Femur (tissue), 1 donor: ENCODE results near the gene OBP2A.

ENCODE experiments used
- DNase-seq: peaks from one replicate; pipeline ENCODE4 v3.0.0-alpha.2; 2017

The OBP2A gene

GRCh38 chr9:135580664-135581380 is 34.9 kb downstream of the OBP2A start:
- no peak for DNase-seq

- no peak for DNase-seq
These were observed 35.9 kb downstream of the OBP2A start for GRCh38 chr9:135581636-135582426.

GRCh38 chr9:135582541-135582940 is 36.6 kb downstream of the OBP2A start:
- no peak for DNase-seq

GRCh38 chr9:135582966-135583687 is 37.2 kb downstream of the OBP2A start:
- DNase-seq: no peak

GRCh38 chr9:135583688-135584011 is 37.7 kb downstream of the OBP2A start:
- DNase-seq: no peak

GRCh38 chr9:135584371-135584770 is 38.4 kb downstream of the OBP2A start:
- DNase-seq: no peak

GRCh38 chr9:135584934-135585333 is 39.0 kb downstream of the OBP2A start:
- DNase-seq: no peak

GRCh38 chr9:135586601-135587109 is 40.7 kb downstream of the OBP2A start:
- no peak for DNase-seq

- DNase-seq: no peak
These were observed 41.7 kb downstream of the OBP2A start for GRCh38 chr9:135587658-135588057.

- DNase-seq: no peak
These were observed 42.4 kb downstream of the OBP2A start for GRCh38 chr9:135588371-135588770.

- no peak for DNase-seq
These were observed 43.1 kb downstream of the OBP2A start for GRCh38 chr9:135588886-135589595.

GRCh38 chr9:135589596-135590485 is 43.9 kb downstream of the OBP2A start:
- no peak for DNase-seq

- DNase-seq: no peak
These were observed 44.7 kb downstream of the OBP2A start for GRCh38 chr9:135590486-135591079.

- no peak for DNase-seq
These were observed 45.8 kb downstream of the OBP2A start for GRCh38 chr9:135591506-135592330.

- DNase-seq: no peak
These were observed 46.3 kb downstream of the OBP2A start for GRCh38 chr9:135592331-135592590.

- DNase-seq: no peak
These were observed 46.7 kb downstream of the OBP2A start for GRCh38 chr9:135592625-135593024.

- DNase-seq: no peak
These were observed 50.3 kb downstream of the OBP2A start for GRCh38 chr9:135596211-135596610.
